OCI-LY1 (cell line): ENCODE measurements around the gene SYF2.

Experiments
- H2AFZ ChIP-seq: fragments of 200-600 bp; sonication (generic), shearing (Covaris generic); 2 replicates; pipeline ENCODE4 v1.6.0; 2014; ENCODE audit warnings: antibody characterized with exemption, mild to moderate bottlenecking, low read length
- H3F3A ChIP-seq: fragments of 200-600 bp; sonication (generic), shearing (Covaris generic); 2 replicates; pipeline ENCODE4 v1.6.0; 2014; ENCODE audit warnings: mild to moderate bottlenecking, antibody characterized with exemption, low read length, moderate library complexity; ENCODE audit not compliant: insufficient read depth
- H3K27ac ChIP-seq: fragments of 200-600 bp; sonication (generic); 2 replicates; pipeline ENCODE4 v1.5.1; 2014; ENCODE audit warnings: low read length, mixed run types, mild to moderate bottlenecking, low read depth; ENCODE audit not compliant: poor library complexity, severe bottlenecking
- H3K27me3 ChIP-seq: fragments of 200-600 bp; sonication (generic); 2 replicates; pipeline ENCODE4 v1.6.0; 2014; ENCODE audit warnings: antibody characterized with exemption, mild to moderate bottlenecking, low read length, moderate library complexity; ENCODE audit not compliant: insufficient read depth
- H3K36me3 ChIP-seq: fragments of 200-600 bp; sonication (generic); 2 replicates; pipeline ENCODE4 v1.6.1; 2014; ENCODE audit warnings: mild to moderate bottlenecking, antibody characterized with exemption, low read length, moderate library complexity, mixed read lengths; ENCODE audit not compliant: insufficient read depth
- H3K4me1 ChIP-seq: fragments of 200-600 bp; sonication (generic); 2 replicates; pipeline ENCODE4 v1.5.1; 2014; ENCODE audit warnings: mild to moderate bottlenecking, low read length, moderate library complexity; ENCODE audit not compliant: insufficient read depth, severe bottlenecking
- H3K4me2 ChIP-seq: fragments of 200-600 bp; sonication (generic), shearing (Covaris generic); 2 replicates; pipeline ENCODE4 v1.6.1; 2014; ENCODE audit warnings: low read length
- H3K4me3 ChIP-seq: fragments of 200-600 bp; sonication (generic); 2 replicates; pipeline ENCODE4 v1.5.1; 2014; ENCODE audit warnings: low read length, low read depth, mild to moderate bottlenecking, mixed read lengths; ENCODE audit not compliant: poor library complexity, severe bottlenecking
- H3K79me2 ChIP-seq: fragments of 200-600 bp; shearing (Covaris generic); 2 replicates; pipeline ENCODE4 v1.6.1; 2016; ENCODE audit warnings: mixed run types, low read length, mixed read lengths; ENCODE audit not compliant: insufficient read depth
- H3K9ac ChIP-seq: fragments of 200-600 bp; sonication (generic), shearing (Covaris generic); 2 replicates; pipeline ENCODE4 v1.6.1; 2014; ENCODE audit warnings: mild to moderate bottlenecking, low read length, mixed read lengths
- H3K9me2 ChIP-seq: fragments of 200-600 bp; sonication (generic), shearing (Covaris generic); 2 replicates; pipeline ENCODE4 v1.6.1; 2014; ENCODE audit warnings: low read depth, mild to moderate bottlenecking, low read length, mixed read lengths
- H3K9me3 ChIP-seq: fragments of 200-600 bp; shearing (Covaris generic); 2 replicates; pipeline ENCODE4 v1.6.1; 2014; ENCODE audit warnings: low read length, mixed read lengths
- H4K20me1 ChIP-seq: fragments of 200-600 bp; sonication (generic), shearing (Covaris generic); 2 replicates; pipeline ENCODE4 v1.6.0; 2016; ENCODE audit warnings: mild to moderate bottlenecking, low read length; ENCODE audit not compliant: insufficient read depth
- EZH2 ChIP-seq: fragments of 200-600 bp; sonication (generic), shearing (Covaris generic); IDR thresholded peaks from 2 replicates; pipeline ENCODE4 v1.8.0; 2017; ENCODE audit warnings: borderline replicate concordance, mixed run types, mild to moderate bottlenecking, antibody characterized with exemption, low read length, moderate library complexity, mixed read lengths
- TF ChIP-seq, protein P1 (sequence below): fragments of 200-600 bp; sonication (generic), shearing (Covaris generic); IDR thresholded peaks from 2 replicates; pipeline ENCODE4 v1.5.1; 2017; ENCODE audit warnings: mild to moderate bottlenecking, antibody characterized with exemption, low read length, moderate library complexity, mixed read lengths

SYF2 gene

GRCh38 chr1:25220666-25221065, 11.6 kb downstream of the SYF2 start:
- Histone ChIP-seq H3K36me3 (peaks cover 45% of the 10 kb centered on the region), H4K20me1 (no peaks in the 10 kb centered on the region), H3K9me2 (no peaks in the 10 kb centered on the region), H3K4me3 (no peak overlapping the region), H3K9ac (no peak overlapping the region), H3K27me3 (no peaks in the 10 kb centered on the region), H3F3A (no peaks in the 10 kb centered on the region), H3K27ac (no peak overlapping the region), H3K9me3 (no peaks in the 10 kb centered on the region), H3K79me2 (no peaks in the 10 kb centered on the region), H3K4me1 (no peaks in the 10 kb centered on the region), H3K4me2 (no peak overlapping the region), H2AFZ (no peak overlapping the region)
- TF ChIP-seq EZH2, result no peak
- TF ChIP-seq, protein P1, sequence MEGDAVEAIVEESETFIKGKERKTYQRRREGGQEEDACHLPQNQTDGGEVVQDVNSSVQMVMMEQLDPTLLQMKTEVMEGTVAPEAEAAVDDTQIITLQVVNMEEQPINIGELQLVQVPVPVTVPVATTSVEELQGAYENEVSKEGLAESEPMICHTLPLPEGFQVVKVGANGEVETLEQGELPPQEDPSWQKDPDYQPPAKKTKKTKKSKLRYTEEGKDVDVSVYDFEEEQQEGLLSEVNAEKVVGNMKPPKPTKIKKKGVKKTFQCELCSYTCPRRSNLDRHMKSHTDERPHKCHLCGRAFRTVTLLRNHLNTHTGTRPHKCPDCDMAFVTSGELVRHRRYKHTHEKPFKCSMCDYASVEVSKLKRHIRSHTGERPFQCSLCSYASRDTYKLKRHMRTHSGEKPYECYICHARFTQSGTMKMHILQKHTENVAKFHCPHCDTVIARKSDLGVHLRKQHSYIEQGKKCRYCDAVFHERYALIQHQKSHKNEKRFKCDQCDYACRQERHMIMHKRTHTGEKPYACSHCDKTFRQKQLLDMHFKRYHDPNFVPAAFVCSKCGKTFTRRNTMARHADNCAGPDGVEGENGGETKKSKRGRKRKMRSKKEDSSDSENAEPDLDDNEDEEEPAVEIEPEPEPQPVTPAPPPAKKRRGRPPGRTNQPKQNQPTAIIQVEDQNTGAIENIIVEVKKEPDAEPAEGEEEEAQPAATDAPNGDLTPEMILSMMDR, result no peak

DNA sequence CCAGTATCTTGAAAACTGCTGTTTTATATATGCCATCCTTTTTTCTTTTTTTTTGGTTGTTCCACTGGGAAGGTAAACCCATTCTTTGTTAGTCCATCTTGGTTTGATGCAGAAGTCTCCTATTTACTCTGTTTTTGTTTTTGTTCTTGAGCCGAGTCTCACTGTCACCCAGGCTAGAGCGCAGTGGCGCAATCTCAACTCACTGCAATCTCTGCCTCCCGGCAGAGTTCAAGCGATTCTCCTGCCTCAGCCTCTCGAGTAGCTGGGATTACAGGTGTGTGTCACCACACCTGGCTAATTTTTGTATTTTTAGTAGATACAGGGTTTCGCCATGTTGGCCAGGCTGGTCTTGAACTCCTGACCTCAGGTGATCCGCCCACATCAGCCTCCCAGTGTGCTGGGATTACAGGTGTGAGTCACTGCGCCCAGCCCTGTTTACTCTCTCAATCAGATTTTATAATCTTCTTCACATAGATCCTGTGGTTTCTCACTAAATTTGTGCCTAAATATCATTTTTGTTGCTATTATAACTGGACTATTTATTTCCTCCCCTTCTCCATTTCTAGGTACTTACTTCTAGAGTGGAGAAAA, 12.5 kb downstream of the SYF2 start:
- Histone ChIP-seq H3K36me3 (peaks cover 39% of the 10 kb centered on the region), H3K79me2 (no peaks in the 10 kb centered on the region), H3K27ac (no peak overlapping the region), H3K4me2 (no peak overlapping the region), H3F3A (no peaks in the 10 kb centered on the region), H3K9me2 (no peaks in the 10 kb centered on the region), H2AFZ (no peak overlapping the region), H3K4me3 (no peak overlapping the region), H3K9me3 (no peaks in the 10 kb centered on the region), H3K27me3 (no peaks in the 10 kb centered on the region), H3K4me1 (no peaks in the 10 kb centered on the region), H4K20me1 (no peaks in the 10 kb centered on the region), H3K9ac (no peak overlapping the region)
- no peak for TF ChIP-seq EZH2
- TF ChIP-seq, protein P1, result no peak

GRCh38 chr1:25217598-25218232, 14.6 kb downstream of the SYF2 start:
- Histone ChIP-seq H4K20me1 (no peaks in the 10 kb centered on the region), H3K27me3 (no peaks in the 10 kb centered on the region), H3K79me2 (no peaks in the 10 kb centered on the region), H3K9me2 (no peaks in the 10 kb centered on the region), H3F3A (no peaks in the 10 kb centered on the region), H2AFZ (no peak overlapping the region), H3K4me1 (no peaks in the 10 kb centered on the region), H3K9ac (no peak overlapping the region), H3K4me2 (no peak overlapping the region), H3K4me3 (no peak overlapping the region), H3K9me3 (no peaks in the 10 kb centered on the region), H3K36me3 (peaks cover 24% of the 10 kb centered on the region), H3K27ac (no peak overlapping the region)
- TF ChIP-seq EZH2, result no peak
- TF ChIP-seq, protein P1, result 0 out of 2 replicates have a peak, but pooled peaks have one; percentile 16
